GM18526 (cell line): ENCODE measurements around the gene DRC1.

Experiments
- POLR2A ChIP-seq: IDR thresholded peaks from 3 replicates; pipeline ENCODE4 v1.6.1; 2011; ENCODE audit not compliant: insufficient read length; ENCODE audit errors: extremely low read depth

Gene DRC1

GRCh38 chr2:26475832-26476501 is 74.2 kb downstream of the DRC1 start:
- no peak for TF ChIP-seq POLR2A

- TF ChIP-seq POLR2A, result no peak
Observed at GRCh38 chr2:26477126-26477910, 75.6 kb downstream of the DRC1 start.

- TF ChIP-seq POLR2A, result no peak
Observed at GRCh38 chr2:26477911-26478253, 76.2 kb downstream of the DRC1 start, which contains the start of gene OTOF. OTOF (minus strand) TSS chr2:26478124.

- TF ChIP-seq POLR2A, result no peak
Observed at GRCh38 chr2:26478366-26478765, 76.6 kb downstream of the DRC1 start.

GRCh38 chr2:26479131-26479788 is 77.5 kb downstream of the DRC1 start:
- no peak for TF ChIP-seq POLR2A

GRCh38 chr2:26479789-26480565 is 78.3 kb downstream of the DRC1 start:
- no peak for TF ChIP-seq POLR2A

GRCh38 chr2:26480566-26481423 is 79.1 kb downstream of the DRC1 start:
- no peak for TF ChIP-seq POLR2A

GRCh38 chr2:26481706-26482105 is 80.0 kb downstream of the DRC1 start:
- TF ChIP-seq POLR2A, result no peak

- no peak for TF ChIP-seq POLR2A
Observed at GRCh38 chr2:26482211-26483026, 80.7 kb downstream of the DRC1 start.

GRCh38 chr2:26483027-26483326 is 81.3 kb downstream of the DRC1 start:
- TF ChIP-seq POLR2A, result no peak

GRCh38 chr2:26483516-26483915 is 81.8 kb downstream of the DRC1 start:
- no peak for TF ChIP-seq POLR2A

- no peak for TF ChIP-seq POLR2A
Observed at GRCh38 chr2:26483957-26484565, 82.3 kb downstream of the DRC1 start.

- TF ChIP-seq POLR2A, result no peak
Observed at GRCh38 chr2:26484579-26484978, 82.9 kb downstream of the DRC1 start.
